ENCODE measurements around the gene SOX4. TPM values are rescaled to one million over a fixed set of nuclear protein-coding genes. Genes with fewer than 3 reads are reported as not detected.
A peak's percentile ranks its signal among the peaks of the same experiment; 100 is the strongest.

Gene SOX4
- total RNA-seq, 3 donors from 2014 or later, result 14.9 to 54.5 (median 26.5) TPM

DNA sequence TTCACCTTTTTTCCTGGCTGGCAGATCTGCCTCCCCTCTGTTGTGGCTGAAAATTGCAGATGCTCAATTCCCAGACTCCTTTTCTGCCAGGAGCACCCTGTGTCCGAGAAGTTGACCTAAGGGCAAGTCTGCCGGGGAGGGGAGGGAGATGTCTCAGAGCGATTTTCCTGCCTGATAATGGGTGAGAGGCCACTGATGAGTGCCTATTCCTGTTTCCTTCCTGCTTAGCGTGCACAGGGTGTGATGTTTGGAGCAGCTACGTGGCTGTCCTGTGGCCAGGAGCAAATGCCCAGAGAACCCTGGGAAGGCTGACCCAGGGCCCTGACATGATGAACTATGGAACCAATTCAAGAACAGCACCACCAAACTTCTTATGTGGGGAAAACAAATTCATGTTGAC, 22.5 kb downstream of the SOX4 start:
- ATAC-seq (no peak), DNase-seq (no peak)
- intact Hi-C loops (cut with DNase I, micrococcal nuclease), result no loop called here
- H3K4me3 ChIP-seq, result no peak overlapping the region
- no peaks in the 10 kb centered on the region for H3K36me3 ChIP-seq (ENCODE audit: low read depth)
- no peaks in the 10 kb centered on the region for H3K4me1 ChIP-seq (ENCODE audit: low read depth)
- H3K9me3 ChIP-seq, result no peaks in the 10 kb centered on the region
- no peak for TF ChIP-seq CTCF (IDR thresholded peaks at IDR 0.05)

- no peaks in the 10 kb centered on the region for H3K9me3 ChIP-seq
- H3K4me3 ChIP-seq, result no peak overlapping the region
- no peak for ATAC-seq
- H3K36me3 ChIP-seq (ENCODE audit: low read depth), result no peaks in the 10 kb centered on the region
- intact Hi-C loops (cut with DNase I, micrococcal nuclease), result no loop called here
- no peak for DNase-seq
- no peaks in the 10 kb centered on the region for H3K4me1 ChIP-seq (ENCODE audit: low read depth)
- no peak for TF ChIP-seq CTCF (IDR thresholded peaks at IDR 0.05)
These were observed 32.1 kb downstream of the SOX4 start for GRCh38 chr6:21625642-21626041.

DNA sequence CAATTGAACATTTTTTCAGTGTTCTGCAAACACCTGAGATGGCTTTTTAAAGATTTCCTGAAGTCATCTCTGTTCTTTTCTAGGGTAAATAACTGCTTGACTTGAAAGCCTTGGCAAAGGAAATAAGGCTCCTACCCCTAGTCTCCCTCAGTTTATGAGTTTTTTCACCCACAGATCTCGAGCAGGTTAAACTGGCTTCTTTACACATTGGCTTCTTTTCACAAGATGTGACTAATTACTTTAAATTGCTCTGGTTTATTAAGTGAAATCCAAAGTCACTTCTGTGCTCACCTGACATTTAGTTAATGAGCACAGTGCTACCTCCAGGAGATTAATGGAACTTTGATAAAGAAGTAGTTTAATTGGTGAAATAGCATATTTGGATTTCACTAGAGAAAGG, 33.2 kb downstream of the SOX4 start:
- ATAC-seq (no peak), DNase-seq (no peak)
- no peaks in the 10 kb centered on the region for H3K36me3 ChIP-seq (ENCODE audit: low read depth)
- no peaks in the 10 kb centered on the region for H3K4me1 ChIP-seq (ENCODE audit: low read depth)
- H3K4me3 ChIP-seq, result no peak overlapping the region
- no peak for TF ChIP-seq CTCF (IDR thresholded peaks at IDR 0.05)
- H3K9me3 ChIP-seq, result no peaks in the 10 kb centered on the region
- intact Hi-C loops (cut with DNase I, micrococcal nuclease), result no loop called here

DNA sequence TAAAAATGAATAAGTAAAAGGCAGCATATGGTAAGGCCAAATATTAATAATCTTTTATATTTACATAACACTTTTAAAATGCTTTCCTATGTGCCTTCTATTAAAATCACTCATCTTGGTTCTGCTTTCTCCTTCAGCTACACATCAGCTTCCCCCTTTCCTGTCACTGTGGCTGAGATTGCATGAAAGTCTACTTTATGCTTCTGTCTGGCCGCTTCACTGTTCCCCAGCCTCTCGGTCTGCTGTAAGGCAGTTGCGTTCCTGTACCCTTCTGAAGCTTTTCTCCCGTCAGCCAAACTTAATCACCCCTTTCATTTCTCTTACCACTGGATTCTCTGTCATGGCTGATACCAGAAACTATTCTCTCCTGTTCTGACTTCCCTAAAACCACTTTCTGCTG, 34.6 kb downstream of the SOX4 start:
- no peak overlapping the region for H3K4me3 ChIP-seq
- no peak for DNase-seq
- H3K9me3 ChIP-seq, result no peaks in the 10 kb centered on the region
- ATAC-seq, result no peak
- intact Hi-C loops (cut with DNase I, micrococcal nuclease), result no loop called here
- no peaks in the 10 kb centered on the region for H3K36me3 ChIP-seq (ENCODE audit: low read depth)
- no peaks in the 10 kb centered on the region for H3K4me1 ChIP-seq (ENCODE audit: low read depth)
- no peak for TF ChIP-seq CTCF (IDR thresholded peaks at IDR 0.05)

- ATAC-seq (peak; percentile 93), DNase-seq (peak; percentile 63 to 69 (median 64))
- Histone ChIP-seq H3K4me1 (ENCODE audit: low read depth) (no peaks in the 10 kb centered on the region), H3K9me3 (no peaks in the 10 kb centered on the region), H3K36me3 (ENCODE audit: low read depth) (no peaks in the 10 kb centered on the region), H3K4me3 (no peak overlapping the region)
- intact Hi-C loops (cut with DNase I, micrococcal nuclease), result no loop called here
- TF ChIP-seq CTCF (IDR thresholded peaks at IDR 0.05), result no peak
These were observed 40.1 kb downstream of the SOX4 start for GRCh38 chr6:21633511-21634109.

DNA sequence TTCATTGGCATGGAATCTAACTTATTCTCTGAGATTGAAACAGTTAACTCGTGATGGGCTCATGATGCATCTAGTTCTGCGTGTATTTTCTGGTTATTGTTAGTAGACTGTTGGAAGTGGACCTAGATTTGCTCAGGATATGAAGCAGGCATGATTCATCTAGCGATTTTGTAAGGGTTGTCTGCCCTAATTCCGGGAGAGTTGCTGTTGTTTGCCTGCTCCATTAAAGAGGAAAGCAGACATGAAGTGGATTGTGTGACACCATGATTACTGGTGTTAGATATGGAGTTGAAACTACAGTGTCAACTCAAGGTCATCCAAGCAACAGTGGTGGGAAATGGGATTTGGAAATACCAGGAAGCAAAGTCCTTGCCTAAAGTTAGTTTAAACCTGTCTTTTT, 41.0 kb downstream of the SOX4 start:
- no peak overlapping the region for H3K4me3 ChIP-seq
- ATAC-seq (no peak), DNase-seq (no peak)
- no peaks in the 10 kb centered on the region for H3K36me3 ChIP-seq (ENCODE audit: low read depth)
- TF ChIP-seq CTCF (IDR thresholded peaks at IDR 0.05), result no peak
- H3K9me3 ChIP-seq, result no peaks in the 10 kb centered on the region
- no peaks in the 10 kb centered on the region for H3K4me1 ChIP-seq (ENCODE audit: low read depth)
- intact Hi-C loops (cut with DNase I, micrococcal nuclease), result no loop called here

All from mucosa of descending colon (tissue), 3 donors.